HG03039 (cell line): Measurements from ENCODE around the gene TESK2.
A peak's percentile ranks its signal among the peaks of the same experiment; 100 is the strongest.

Source experiments
- ATAC-seq: cut with Tn5 transposase; IDR thresholded peaks from one replicate; pipeline ENCODE4 v1.9.1; 2021; ENCODE audit warnings: mild to moderate bottlenecking, moderate library complexity; ENCODE audit not compliant: unreplicated experiment

Gene TESK2

GRCh38 chr1:45306319-45306718 lies 184.6 kb downstream of the TESK2 start:
- ATAC-seq, result no peak

- ATAC-seq, result no peak
Observed at GRCh38 chr1:45305231-45305630, 185.7 kb downstream of the TESK2 start.

GRCh38 chr1:45304311-45305081 lies 186.5 kb downstream of the TESK2 start:
- no peak for ATAC-seq

GRCh38 chr1:45303520-45304310 lies 187.2 kb downstream of the TESK2 start:
- peak; percentile 71 for ATAC-seq

GRCh38 chr1:45302505-45303150 lies 188.3 kb downstream of the TESK2 start:
- no peak for ATAC-seq

GRCh38 chr1:45300669-45300997 lies 190.3 kb downstream of the TESK2 start:
- no peak for ATAC-seq

GRCh38 chr1:45299981-45300668 lies 190.8 kb downstream of the TESK2 start:
- no peak for ATAC-seq

- no peak for ATAC-seq
Observed at GRCh38 chr1:45299296-45299695, 191.7 kb downstream of the TESK2 start.

- no peak for ATAC-seq
Observed at GRCh38 chr1:45297666-45298356, 193.2 kb downstream of the TESK2 start.
